ENCODE results near the gene TCF12.
A peak's percentile ranks its signal among the peaks of the same experiment; 100 is the strongest.

The TCF12 gene

GRCh38 chr15:57298843-57299550, 380.6 kb downstream of the TCF12 start:
- DNase-seq (ENCODE audit: low spot score) = no peak

GRCh38 chr15:57301307-57301706, 382.9 kb downstream of the TCF12 start:
- no peak for DNase-seq (ENCODE audit: low spot score)

DNA sequence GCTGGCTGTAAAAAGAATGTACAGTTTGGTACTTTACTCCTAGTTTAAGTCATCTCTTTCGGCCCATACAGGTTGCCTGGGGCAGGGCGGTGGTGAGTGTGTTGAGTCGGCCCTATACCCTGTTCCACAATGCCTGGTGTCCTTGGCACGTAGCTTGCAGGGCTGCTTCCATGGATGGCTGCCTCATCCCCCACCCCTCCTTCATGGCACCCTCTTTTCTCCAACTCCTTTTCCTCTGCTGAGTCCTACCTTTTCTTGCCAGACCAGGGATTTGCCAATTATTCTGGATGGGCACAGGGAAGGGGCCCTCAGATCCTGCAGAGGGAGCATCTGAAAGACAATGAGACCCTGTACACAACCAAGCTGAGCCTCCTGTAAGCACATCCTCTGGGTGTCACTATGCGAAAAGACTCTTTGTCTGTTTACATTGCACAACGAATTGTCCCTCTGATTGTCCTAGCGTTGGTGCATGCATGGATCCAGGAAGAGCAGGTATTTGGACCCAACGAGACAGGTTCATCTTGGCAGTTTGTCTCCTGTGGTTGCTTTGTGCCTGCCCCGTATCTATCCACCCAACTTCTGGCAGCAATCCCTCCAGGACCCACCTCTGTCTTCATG, 384.3 kb downstream of the TCF12 start:
- DNase-seq (ENCODE audit: low spot score) = no peak

DNA sequence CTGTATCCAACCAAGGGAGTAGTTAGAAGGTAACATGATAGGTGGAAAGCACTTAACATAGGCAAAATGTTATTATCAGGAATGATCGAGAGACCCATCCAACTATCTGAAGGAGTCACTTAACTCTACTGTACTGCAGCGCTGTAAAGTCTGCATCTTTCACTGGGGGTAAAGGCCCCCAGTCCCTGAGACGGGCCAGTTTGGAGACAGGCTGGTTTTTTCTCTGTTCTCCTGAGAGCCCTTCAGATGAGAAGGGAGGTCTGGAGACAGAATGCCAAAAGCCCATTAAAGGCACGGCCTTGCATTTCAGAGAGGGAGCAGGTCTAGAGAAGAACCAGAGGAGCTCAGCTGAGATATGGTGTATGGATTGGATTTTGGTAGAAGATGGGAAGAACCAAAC, 386.6 kb downstream of the TCF12 start:
- DNase-seq (ENCODE audit: low spot score) = no peak

GRCh38 chr15:57306161-57306943, 387.9 kb downstream of the TCF12 start:
- peak; percentile 70 for DNase-seq (ENCODE audit: low spot score)

DNA sequence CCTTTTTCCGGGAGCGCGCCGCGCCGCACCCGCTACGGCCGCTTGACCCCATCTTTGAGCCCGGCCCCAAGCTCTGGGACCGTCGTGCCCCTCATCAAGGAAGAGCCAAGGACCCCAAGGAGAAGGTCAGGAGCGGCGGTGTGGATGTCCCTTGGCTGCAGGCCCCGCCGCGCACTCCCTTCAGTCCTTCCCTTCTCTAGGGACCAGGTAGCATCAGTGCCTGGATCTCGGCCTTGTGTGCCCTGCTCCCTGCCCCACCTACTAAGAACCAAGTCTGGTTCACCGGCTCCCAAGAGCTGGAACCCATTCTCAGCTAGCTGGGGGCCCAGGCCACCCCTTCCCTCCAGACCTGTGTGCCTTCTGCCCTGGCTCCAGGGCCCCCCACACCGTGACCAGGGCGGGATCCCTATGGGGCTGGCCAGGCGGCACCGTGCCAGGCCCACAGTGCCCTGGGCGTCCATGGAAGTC, 388.5 kb downstream of the TCF12 start:
- DNase-seq (ENCODE audit: low spot score) = no peak

DNA sequence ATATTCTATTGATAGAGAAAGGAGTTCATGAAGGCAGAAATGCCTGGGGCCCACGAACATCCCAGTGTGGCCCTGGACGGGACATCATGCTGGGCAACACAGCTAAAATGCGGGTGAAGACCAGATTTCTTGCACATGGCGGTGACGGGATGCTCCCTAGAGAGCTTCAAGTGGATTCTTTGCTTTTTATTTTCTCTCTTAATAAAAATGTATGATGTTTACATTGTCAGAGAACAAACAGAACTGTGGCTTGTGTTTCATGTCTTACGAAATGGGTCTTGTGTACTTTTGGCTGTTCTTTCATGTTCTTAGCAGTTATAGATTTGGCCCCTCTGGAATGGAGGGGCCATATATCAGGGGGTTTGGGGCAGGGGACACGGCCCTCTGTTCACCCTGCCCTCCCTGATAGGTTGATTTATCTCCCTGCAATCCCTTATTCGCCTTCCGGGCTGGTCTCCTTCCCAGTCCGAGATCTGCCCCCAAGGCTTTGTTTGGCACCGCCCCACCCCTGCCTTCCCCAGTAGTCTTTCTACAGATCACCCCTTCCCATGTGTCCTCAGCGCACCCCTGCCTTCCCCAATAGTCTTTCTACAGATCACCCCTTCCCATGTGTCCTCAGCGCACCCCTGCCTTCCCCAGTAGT, 389.2 kb downstream of the TCF12 start:
- no peak for DNase-seq (ENCODE audit: low spot score)

- no peak for DNase-seq (ENCODE audit: low spot score)
These were observed 389.7 kb downstream of the TCF12 start for GRCh38 chr15:57308170-57308545.

GRCh38 chr15:57309856-57310760, 391.7 kb downstream of the TCF12 start:
- no peak for DNase-seq (ENCODE audit: low spot score)

GRCh38 chr15:57310876-57311275, 392.4 kb downstream of the TCF12 start:
- no peak for DNase-seq (ENCODE audit: low spot score)

- DNase-seq (ENCODE audit: low spot score) = no peak
These were observed 393.5 kb downstream of the TCF12 start for GRCh38 chr15:57312006-57312317.

DNA sequence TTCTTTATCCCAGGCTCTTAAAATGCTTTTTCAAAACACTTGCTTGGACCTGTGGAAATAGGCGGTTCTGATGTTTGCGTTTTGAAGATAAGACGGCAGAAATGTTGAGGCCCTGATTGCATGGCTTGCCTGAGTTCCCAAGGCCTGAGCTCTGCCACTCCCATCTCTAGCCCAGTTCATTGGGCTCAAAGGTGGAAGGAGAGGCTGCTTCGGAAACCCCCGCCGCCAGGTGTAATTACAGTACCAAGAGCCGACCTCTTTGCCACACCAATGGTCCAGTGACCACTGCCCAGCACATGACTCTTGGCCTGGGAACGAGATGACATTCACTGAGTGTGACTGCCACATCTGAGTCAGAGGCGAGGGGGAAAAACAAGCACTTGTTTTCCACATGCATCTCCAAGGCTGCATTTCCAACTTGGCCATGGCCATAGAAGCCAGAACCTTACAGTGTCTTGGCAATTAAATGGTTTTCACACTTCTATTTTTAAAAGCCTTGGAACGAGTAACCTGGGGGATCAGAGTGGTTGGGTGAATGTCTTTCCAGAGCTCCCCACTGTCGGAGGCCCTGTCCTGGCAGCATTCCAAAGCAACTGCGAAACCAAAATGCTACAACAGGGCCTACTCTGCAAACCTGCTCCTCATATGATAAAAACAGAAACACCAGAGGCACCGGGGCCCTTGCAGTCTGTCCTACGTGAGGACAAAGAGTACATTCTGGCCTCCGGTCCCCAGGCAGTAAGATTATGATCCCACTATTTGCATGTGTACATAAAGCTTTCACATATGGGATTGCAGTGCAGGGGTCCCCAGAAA, 394.1 kb downstream of the TCF12 start:
- no peak for DNase-seq (ENCODE audit: low spot score)

DNA sequence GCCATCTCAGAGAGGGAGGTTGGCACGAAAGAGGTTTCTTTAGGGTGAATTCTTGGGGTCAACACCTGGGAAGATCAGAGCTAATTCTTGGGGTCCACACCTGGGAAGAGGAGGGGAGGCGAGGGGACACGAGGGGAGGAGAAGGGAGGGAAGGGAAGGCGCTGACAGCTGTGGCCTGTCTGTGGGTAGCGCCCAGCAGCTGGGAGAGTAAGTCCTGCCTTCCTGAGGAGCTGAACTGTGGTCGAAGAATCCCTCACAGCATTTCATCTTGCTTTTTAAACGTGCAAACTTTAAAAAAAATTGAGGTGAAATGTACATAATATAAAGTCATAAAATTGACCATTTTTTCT, 394.7 kb downstream of the TCF12 start:
- no peak for DNase-seq (ENCODE audit: low spot score)

DNA sequence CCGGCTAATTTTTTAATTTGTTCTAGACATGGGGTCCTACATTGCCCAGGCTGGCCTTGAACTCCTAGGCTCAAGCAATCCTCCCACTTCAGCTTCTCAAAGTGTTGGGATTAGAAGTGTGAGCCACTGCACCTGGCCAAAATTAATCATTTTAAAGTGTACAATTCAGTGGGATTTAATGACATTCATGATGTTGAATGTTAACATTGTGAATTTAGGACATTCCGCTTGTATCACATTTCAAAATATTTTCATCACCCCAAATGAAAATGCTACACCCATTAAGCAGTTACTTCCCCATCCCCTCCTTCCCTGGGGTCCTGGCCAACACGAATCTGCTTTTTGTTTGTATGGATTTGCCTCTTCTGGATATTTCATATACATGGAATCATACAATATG, 395.8 kb downstream of the TCF12 start:
- no peak for DNase-seq (ENCODE audit: low spot score)

- no peak for DNase-seq (ENCODE audit: low spot score)
These were observed 398.0 kb downstream of the TCF12 start for GRCh38 chr15:57316451-57316850.

- no peak for DNase-seq (ENCODE audit: low spot score)
These were observed 400.9 kb downstream of the TCF12 start for GRCh38 chr15:57319226-57319918.

- DNase-seq (ENCODE audit: low spot score) = no peak
These were observed 401.6 kb downstream of the TCF12 start for GRCh38 chr15:57319919-57320560.

- DNase-seq (ENCODE audit: low spot score) = no peak
These were observed 402.3 kb downstream of the TCF12 start for GRCh38 chr15:57320631-57321220.

GRCh38 chr15:57321485-57321884, 403.0 kb downstream of the TCF12 start:
- no peak for DNase-seq (ENCODE audit: low spot score)
